Measurements from ENCODE around the gene GRID1.

Gene GRID1

GRCh38 chr10:85609509-85609908 is 757.1 kb downstream of the GRID1 start:
- TF ChIP-seq GATA2 (IDR thresholded peaks at IDR 0.05; ENCODE audit: low read depth, low read length), result no peak
- TF ChIP-seq GATA3 (IDR thresholded peaks at IDR 0.05; ENCODE audit: low read depth, low read length), result no peak

GRCh38 chr10:85608706-85609105 is 757.9 kb downstream of the GRID1 start:
- TF ChIP-seq GATA2 (IDR thresholded peaks at IDR 0.05; ENCODE audit: low read depth, low read length) (no peak), GATA3 (IDR thresholded peaks at IDR 0.05; ENCODE audit: low read depth, low read length) (no peak)

- TF ChIP-seq GATA3 (IDR thresholded peaks at IDR 0.05; ENCODE audit: low read depth, low read length) (no peak), GATA2 (IDR thresholded peaks at IDR 0.05; ENCODE audit: low read depth, low read length) (no peak)
Observed at GRCh38 chr10:85607043-85607695, 759.4 kb downstream of the GRID1 start.

GRCh38 chr10:85606401-85606800 is 760.2 kb downstream of the GRID1 start:
- TF ChIP-seq GATA2 (IDR thresholded peaks at IDR 0.05; ENCODE audit: low read depth, low read length), result no peak
- no peak for TF ChIP-seq GATA3 (IDR thresholded peaks at IDR 0.05; ENCODE audit: low read depth, low read length)

- TF ChIP-seq GATA3 (IDR thresholded peaks at IDR 0.05; ENCODE audit: low read depth, low read length) (no peak), GATA2 (IDR thresholded peaks at IDR 0.05; ENCODE audit: low read depth, low read length) (no peak)
Observed at GRCh38 chr10:85604884-85605283, 761.7 kb downstream of the GRID1 start.

- TF ChIP-seq GATA3 (IDR thresholded peaks at IDR 0.05; ENCODE audit: low read depth, low read length) (no peak), GATA2 (IDR thresholded peaks at IDR 0.05; ENCODE audit: low read depth, low read length) (no peak)
Observed at GRCh38 chr10:85604136-85604725, 762.4 kb downstream of the GRID1 start.

- TF ChIP-seq GATA2 (IDR thresholded peaks at IDR 0.05; ENCODE audit: low read depth, low read length) (no peak), GATA3 (IDR thresholded peaks at IDR 0.05; ENCODE audit: low read depth, low read length) (no peak)
Observed at GRCh38 chr10:85603151-85603940, 763.2 kb downstream of the GRID1 start.

- TF ChIP-seq GATA3 (IDR thresholded peaks at IDR 0.05; ENCODE audit: low read depth, low read length) (no peak), GATA2 (IDR thresholded peaks at IDR 0.05; ENCODE audit: low read depth, low read length) (no peak)
Observed at GRCh38 chr10:85602713-85603112, 763.9 kb downstream of the GRID1 start.

- TF ChIP-seq GATA3 (IDR thresholded peaks at IDR 0.05; ENCODE audit: low read depth, low read length) (no peak), GATA2 (IDR thresholded peaks at IDR 0.05; ENCODE audit: low read depth, low read length) (no peak)
Observed at GRCh38 chr10:85602306-85602705, 764.3 kb downstream of the GRID1 start.

- no peak for TF ChIP-seq GATA3 (IDR thresholded peaks at IDR 0.05; ENCODE audit: low read depth, low read length)
- no peak for TF ChIP-seq GATA2 (IDR thresholded peaks at IDR 0.05; ENCODE audit: low read depth, low read length)
Observed at GRCh38 chr10:85601526-85601925, 765.1 kb downstream of the GRID1 start.

- TF ChIP-seq GATA2 (IDR thresholded peaks at IDR 0.05; ENCODE audit: low read depth, low read length), result no peak
- no peak for TF ChIP-seq GATA3 (IDR thresholded peaks at IDR 0.05; ENCODE audit: low read depth, low read length)
Observed at GRCh38 chr10:85600744-85601081, 765.9 kb downstream of the GRID1 start.

GRCh38 chr10:85600026-85600743 is 766.4 kb downstream of the GRID1 start:
- no peak for TF ChIP-seq GATA3 (IDR thresholded peaks at IDR 0.05; ENCODE audit: low read depth, low read length)
- no peak for TF ChIP-seq GATA2 (IDR thresholded peaks at IDR 0.05; ENCODE audit: low read depth, low read length)

- TF ChIP-seq GATA3 (IDR thresholded peaks at IDR 0.05; ENCODE audit: low read depth, low read length), result no peak
Observed at GRCh38 chr10:85599081-85599480, 767.5 kb downstream of the GRID1 start.

- TF ChIP-seq GATA2 (IDR thresholded peaks at IDR 0.05; ENCODE audit: low read depth, low read length), result no peak
- TF ChIP-seq GATA3 (IDR thresholded peaks at IDR 0.05; ENCODE audit: low read depth, low read length), result no peak
Observed at GRCh38 chr10:85598646-85599045, 767.9 kb downstream of the GRID1 start.

Measured in SH-SY5Y (cell line).